NCI-H524 treated with DMSO at 0.1 percent for 48 hours (cell line): Measurements from ENCODE around the gene RNF31.
A peak's percentile ranks its signal among the peaks of the same experiment; 100 is the strongest.

ENCODE experiments used
- DNase-seq: peaks from one replicate; lab custom pipeline; 2025; lab: John Stamatoyannopoulos, UW

The RNF31 gene

DNA sequence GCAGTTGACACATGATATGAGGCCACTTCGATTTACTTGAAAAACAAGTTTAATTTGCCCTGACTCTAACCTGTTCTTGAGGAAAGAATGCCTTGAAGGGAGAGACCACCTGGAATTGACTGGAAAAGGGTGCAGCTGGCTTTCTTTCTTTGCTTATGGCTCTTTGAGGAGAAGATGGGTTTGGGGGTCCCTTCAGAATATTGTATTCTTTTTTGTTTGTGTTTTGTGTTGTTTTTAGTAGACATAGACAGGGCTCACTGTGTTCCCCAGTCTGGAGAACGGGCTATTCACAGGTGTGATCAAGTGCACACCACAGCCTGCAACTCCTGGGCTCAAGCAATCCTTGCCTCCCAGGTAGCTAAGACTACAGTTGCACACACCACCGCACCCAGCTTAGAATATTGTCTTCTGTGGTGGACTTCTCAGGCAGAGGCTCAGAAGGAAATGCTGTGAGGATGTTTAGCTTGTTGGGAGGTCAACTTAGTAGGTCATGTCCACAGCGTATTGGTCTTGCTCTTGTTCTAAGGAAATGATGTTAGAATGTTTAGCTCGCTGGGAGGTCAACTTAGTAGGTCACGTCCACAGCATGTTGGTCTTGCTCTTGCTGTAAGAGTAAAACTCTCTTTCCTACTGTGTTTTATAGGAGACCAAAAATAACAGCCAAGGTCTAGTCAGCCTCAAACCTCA lies 31.0 kb upstream of the RNF31 start:
- DNase-seq, result no peak

- DNase-seq, result no peak
These were observed 30.1 kb upstream of the RNF31 start for GRCh38 chr14:24117179-24117578.

DNA sequence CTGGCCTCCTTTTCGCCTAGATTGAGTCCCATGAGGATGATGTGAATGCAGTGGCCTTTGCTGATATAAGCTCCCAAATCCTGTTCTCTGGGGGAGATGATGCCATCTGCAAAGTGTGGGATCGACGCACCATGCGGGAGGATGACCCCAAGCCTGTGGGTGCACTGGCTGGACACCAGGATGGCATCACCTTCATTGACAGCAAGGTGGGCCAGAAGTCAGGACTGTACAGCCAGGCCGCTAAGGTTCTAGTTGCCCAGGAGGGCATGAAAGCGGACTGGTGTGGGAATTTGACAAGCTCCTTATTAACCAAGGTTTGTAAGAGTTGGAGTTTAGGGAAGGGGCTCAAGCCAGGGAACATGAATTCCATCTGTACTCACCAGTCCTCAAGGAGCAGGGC lies 27.6 kb upstream of the RNF31 start:
- no peak for DNase-seq

- no peak for DNase-seq
These were observed 26.1 kb upstream of the RNF31 start for GRCh38 chr14:24121210-24121609.

- no peak for DNase-seq
These were observed 24.9 kb upstream of the RNF31 start for GRCh38 chr14:24122416-24122815.

DNA sequence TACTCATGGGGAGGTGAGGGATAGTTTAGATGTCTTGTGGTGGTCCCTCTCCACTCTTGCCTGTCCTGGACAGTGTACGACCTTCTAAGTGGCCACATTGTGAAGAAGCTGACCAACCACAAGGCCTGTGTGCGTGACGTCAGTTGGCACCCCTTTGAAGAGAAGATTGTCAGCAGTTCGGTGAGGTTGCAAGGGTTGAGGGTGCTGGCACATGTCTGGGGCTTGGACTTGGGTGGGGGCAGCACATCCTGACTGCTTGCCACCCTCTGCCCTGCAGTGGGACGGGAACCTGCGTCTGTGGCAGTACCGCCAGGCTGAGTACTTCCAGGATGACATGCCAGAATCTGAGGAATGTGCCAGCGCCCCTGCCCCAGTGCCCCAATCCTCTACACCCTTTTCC lies 24.4 kb upstream of the RNF31 start:
- DNase-seq, result no peak

DNA sequence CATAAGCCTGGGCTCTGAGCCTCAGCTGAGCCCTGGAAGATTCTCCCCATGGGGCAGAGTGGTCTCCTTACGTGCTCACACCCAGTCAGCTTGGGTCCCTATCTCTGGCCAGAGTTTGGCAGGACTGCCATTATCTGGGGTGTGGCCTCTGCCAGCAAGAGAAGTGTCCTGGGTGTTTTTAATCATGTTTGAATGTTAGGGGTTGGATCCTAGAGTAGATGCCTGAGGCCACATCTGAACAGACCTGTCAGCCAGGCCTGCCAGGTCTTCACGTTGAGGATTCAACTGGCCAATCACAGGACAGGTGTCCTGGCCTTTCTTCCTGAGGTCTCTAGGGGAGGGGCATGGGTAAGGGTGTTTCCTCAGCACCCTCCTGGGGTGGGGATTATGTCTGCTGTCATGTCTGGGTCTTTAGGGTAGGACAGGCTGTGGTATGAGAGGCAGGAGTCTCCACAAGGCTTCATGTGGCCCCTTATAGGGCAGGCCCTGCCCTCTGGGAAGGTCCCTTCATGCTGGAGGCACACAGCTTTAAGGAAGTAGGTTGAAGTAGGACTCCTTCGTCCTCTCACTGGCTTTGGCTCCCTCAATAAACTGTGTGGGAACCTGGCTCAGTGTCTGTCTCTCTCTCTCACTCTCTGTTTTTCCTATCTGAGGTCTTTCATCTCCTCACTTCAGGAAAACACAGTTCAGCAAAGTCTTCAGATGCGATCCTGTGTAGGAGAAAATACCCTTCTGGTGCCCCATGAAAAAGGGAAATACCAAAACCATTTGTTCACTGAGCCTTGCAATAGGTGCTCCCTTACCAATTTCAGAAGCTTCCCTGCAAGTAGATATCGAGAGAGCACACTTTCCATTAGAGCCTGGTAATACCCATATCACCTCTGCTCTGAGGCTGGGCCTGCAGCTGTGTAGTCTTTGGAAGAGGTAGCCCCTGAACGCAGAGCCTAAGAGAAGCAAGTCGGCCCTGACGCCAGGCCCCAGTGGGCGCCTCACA lies 23.6 kb upstream of the RNF31 start:
- DNase-seq, result no peak

- no peak for DNase-seq
These were observed 20.4 kb upstream of the RNF31 start for GRCh38 chr14:24126939-24127338.

DNA sequence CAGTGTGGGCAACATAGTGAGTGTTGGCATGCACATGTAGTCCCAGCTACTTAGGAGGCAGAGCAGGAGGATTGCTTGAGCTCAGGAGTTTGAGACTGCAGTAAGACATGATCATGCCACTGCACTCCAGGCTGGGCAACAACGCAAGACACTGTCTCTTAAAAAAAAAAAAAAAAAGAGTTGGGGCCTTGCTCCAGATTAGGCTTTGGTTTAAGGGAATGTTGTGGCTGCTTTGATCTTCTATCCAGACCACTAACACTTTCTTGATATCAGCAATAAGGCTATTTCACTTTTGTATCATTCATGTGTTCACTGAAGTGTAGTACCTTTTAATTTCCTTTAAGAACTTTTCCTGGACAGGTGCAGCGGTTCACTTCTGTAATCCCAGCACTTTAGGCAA lies 19.6 kb upstream of the RNF31 start:
- no peak for DNase-seq

- no peak for DNase-seq
These were observed 17.8 kb upstream of the RNF31 start for GRCh38 chr14:24129410-24129998.

- no peak for DNase-seq
These were observed 16.9 kb upstream of the RNF31 start, which contains the start of gene FITM1 for GRCh38 chr14:24130380-24130716. Gene FITM1 (plus strand): TSS chr14:24130659. CDS start chr14:24131564, 905 bp downstream.

- no peak for DNase-seq
These were observed 16.4 kb upstream of the RNF31 start for GRCh38 chr14:24130717-24131548.

DNA sequence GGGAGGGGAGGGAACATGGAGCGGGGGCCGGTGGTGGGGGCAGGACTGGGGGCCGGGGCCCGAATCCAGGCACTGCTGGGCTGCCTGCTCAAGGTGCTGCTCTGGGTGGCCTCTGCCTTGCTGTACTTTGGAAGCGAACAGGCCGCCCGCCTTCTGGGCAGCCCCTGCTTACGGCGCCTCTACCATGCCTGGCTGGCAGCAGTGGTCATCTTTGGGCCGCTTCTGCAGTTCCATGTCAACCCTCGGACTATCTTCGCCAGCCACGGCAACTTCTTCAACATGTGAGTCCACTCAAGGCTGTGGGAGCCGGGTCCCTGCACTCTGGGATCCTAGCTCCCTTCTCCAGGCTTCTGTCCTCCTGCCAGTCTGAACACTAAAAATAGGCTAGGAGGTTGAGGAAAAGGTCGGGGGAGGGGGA lies 15.7 kb upstream of the RNF31 start:
- no peak for DNase-seq

GRCh38 chr14:24132061-24132685 lies 15.1 kb upstream of the RNF31 start:
- DNase-seq, result no peak

GRCh38 chr14:24132976-24133375 lies 14.3 kb upstream of the RNF31 start:
- DNase-seq, result no peak

DNA sequence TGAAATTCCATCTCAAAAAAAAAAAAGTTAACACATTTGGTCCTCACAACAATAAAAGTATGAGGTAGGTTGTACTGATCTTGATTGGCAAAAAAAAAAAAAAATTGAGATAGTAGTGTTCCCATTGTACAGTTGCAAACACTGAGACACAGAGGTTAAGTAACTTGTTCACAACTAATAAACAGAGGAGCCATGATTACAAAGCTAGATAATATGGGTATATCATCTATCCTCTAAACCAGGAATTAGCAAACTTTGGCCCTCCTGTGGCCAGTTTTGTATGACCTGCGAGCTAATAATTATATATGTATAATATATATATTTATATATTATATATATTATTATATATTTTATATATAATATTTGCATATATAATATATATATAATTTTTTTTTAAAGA lies 13.6 kb upstream of the RNF31 start:
- DNase-seq, result no peak

GRCh38 chr14:24135584-24135833 lies 11.8 kb upstream of the RNF31 start:
- DNase-seq, result no peak

DNA sequence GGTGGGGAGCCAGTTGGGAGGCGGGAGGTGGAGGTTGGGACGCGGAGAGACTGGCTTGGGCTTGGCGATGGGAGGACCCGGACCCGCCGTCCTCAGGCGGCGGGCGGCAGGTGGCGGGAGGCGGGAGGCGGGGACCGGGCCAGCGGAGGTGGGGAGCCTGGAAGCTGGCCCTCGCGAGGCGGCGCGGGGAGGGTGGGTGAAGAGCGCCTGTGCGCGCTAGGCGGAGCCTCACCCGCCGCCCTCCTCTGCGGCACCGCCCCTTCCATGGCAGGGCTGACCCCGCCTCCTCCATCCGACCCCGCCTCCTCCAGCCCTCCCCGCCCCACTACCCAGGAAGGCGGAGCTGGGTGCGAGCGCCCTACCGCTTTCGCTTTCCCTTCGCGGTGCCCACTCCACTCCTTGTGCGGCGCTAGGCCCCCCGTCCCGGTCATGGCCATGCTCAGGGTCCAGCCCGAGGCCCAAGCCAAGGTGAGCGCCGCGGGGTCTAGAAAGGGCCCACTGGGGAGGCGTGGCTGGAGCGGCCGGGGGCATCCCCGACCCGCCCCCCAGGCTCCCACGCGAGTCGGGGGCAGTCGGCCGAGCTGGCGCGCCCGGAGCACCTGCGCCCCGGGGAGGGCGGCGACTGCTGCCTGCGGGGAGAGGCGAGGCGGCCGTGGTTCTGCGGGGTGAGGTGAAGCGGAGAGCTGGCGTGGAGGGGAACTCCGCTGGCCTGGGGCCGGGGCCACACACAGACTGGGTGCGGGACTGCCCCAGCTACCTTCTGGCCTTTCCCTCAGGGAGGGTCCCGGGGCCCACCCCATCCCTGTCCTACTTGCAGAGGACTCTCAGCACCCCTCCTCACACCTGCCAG lies 11.2 kb upstream of the RNF31 start, which contains the start of gene PSME1:
Gene PSME1, plus strand, starts transcription at position 361 of the 850 bp plus-strand sequence. Its CDS starts 69 bp downstream, at position 430.
- DNase-seq, result peak; percentile 73

DNA sequence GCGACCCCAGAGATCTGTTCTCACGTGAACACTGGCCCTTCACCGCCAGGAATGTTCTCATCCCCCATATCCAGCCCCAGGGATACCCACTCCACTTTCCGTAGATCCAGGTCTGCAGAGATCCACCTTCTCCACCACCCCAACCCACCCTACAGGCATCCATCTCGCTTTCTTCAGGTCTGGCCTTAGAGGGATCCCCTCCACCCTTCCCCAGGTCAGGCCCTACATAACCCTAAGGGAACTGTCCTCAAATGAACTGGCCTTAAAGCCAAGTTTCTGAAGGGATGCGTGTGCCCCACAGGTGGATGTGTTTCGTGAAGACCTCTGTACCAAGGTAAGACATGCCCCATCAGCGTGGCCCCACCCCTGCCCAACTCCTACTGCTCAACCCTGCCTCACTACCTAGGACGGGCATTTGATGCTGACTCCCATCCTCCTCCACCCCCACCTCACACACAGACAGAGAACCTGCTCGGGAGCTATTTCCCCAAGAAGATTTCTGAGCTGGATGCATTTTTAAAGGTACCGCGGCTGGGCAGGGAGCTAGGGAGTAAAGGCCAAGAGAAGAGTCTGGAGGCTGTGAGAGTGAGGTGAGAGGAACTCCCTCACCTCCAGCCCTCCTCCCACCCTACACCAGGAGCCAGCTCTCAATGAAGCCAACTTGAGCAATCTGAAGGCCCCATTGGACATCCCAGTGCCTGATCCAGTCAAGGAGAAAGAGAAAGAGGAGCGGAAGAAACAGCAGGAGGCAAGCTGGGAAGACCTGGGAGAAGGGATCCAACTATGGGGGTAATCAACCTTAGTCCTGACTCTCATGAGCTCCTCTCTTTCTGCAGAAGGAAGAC lies 10.4 kb upstream of the RNF31 start:
- no peak for DNase-seq
